Ramos (cell line): ENCODE measurements around the gene LGALS7.

Experiments
- in situ Hi-C: fragments of 300-500 bp; cut with MboI; formaldehyde crosslinking; loops from one replicate; pipeline ENCODE4 v1.14.3; 2022; ENCODE audit warnings: low sequenced_read_pairs; ENCODE audit not compliant: unreplicated experiment

LGALS7 gene

DNA sequence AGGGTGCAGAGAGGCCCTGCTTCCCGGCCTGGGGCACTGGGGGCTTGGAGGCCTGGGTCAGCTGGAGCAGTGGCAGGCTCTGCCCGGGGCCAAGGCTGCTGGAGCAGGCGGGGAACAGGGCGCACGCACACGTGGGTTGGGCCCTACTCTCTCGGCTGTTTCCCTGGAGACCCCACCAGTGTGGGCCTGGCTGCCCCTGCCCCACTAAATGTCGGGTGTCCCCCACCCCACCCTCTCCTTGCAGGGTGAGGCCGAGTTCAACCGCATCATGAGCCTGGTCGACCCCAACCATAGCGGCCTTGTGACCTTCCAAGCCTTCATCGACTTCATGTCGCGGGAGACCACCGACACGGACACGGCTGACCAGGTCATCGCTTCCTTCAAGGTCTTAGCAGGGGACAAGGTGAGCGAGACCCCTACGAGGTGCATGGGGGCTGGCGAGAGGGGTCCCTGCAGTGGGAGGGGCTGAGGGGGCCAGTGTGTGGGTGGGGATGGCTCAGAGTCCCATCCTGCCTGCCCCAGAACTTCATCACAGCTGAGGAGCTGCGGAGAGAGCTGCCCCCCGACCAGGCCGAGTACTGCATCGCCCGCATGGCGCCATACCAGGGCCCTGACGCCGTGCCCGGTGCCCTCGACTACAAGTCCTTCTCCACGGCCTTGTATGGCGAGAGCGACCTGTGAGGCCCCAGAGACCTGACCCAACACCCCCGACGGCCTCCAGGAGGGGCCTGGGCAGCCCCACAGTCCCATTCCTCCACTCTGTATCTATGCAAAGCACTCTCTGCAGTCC is 44.4 kb downstream of the LGALS7 start:
- in situ Hi-C loops, result no loop called here

DNA sequence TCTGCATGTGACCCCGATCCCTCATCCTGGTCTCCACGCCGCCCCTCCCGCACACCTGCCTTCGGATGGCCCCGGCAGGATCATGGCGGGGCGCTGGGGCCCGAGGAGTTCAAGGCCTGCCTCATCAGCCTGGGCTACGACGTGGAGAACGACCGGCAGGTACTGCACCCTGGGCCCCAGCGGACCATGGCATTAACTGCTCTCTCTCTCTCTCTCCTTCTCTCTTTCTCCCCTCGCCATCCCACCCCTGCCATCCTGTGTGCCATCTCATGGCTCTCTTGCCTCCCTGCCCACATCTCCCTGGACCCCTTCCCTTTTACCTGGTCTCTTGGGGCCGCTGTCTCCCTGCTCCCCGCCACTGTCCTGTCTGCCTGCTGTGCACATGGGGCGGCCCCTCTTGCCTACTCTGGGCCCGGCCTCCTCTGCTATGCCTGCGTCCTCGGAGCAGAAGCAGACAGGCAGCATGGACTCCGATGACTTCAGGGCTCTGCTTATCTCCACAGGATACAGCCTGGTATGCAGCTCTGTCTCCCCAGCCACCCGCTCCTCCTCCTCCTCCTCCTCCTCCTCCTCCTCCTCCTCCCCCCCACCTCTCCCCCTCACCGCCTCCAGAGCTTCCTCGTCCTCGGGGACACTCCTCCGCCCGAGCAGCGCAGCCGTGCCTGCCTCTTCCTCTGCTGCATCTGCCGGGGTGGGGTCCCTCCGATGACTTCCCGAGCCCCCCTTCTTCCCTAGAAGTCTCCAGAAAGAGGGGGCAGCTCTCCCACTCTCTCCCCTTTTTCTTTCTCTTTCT is 45.3 kb downstream of the LGALS7 start:
- in situ Hi-C loops, result no loop called here

DNA sequence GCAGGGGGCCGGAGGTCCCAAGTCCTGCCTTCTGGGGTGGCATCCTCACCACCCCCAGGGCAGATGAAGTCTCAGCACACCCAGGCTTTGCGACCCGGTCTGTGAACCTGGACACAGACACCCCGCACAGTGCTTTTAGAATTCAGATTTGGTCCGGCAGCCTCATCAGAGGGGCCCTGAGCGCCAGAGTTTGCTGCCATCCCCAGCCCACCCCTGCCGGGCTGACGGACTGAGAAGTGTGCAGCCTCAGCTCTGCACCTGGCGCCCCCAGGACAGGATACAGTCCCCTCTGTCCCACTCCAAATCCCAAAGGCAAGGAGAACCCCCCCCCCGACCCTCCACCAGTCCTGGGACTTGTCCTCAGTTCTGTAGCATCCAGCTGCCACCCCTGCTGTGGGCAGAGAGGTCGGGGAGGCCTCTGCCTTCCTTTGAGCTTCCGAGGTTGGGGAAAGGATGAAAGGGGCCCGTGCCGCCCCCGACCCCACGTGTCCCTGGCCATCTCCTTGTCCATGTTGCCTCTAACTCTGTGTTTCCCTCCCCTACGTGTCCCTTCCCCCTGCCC is 45.9 kb downstream of the LGALS7 start:
- in situ Hi-C loops, result no loop called here

DNA sequence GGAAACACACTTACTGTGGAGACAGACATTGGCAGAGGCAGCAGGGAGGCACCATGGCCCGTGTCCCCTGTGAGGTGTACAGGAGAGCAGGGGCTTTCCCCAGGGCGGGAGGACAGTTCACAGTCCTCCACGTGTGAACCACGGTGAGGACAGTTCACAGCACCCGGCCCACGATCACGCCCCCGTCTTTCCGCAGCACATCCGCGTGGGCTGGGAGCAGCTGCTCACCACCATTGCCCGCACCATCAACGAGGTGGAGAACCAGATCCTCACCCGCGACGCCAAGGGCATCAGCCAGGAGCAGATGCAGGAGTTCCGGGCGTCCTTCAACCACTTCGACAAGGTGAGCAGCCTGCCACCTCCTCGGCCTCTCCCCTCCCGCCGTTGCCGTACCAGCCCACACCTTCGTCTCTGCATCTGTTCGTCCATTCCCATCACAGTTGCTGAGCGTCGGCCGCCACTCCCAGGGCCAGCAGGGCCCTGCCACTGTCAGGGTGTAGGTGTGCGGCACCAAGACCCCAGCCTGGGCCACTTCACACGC is 46.5 kb downstream of the LGALS7 start:
- in situ Hi-C loops, result no loop called here

DNA sequence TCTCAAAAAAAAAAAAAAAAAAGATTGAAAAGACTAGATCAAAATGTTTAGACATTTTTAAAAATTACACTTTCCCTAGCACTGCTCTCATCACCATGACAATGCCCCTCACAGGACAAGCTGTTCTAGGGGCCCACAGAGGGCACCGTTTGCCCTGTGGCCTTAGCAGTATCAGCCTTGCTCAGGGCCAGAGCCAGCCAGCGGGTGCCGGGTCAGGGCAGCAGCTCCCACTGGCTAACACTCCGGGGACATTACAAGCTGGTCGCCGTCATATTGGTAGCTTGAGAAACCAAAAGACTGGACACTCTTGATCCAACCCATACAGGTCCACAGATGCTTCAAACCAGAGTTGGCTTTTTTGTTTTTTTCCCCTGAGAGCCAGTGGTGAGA is 47.0 kb downstream of the LGALS7 start:
- in situ Hi-C loops, result no loop called here

DNA sequence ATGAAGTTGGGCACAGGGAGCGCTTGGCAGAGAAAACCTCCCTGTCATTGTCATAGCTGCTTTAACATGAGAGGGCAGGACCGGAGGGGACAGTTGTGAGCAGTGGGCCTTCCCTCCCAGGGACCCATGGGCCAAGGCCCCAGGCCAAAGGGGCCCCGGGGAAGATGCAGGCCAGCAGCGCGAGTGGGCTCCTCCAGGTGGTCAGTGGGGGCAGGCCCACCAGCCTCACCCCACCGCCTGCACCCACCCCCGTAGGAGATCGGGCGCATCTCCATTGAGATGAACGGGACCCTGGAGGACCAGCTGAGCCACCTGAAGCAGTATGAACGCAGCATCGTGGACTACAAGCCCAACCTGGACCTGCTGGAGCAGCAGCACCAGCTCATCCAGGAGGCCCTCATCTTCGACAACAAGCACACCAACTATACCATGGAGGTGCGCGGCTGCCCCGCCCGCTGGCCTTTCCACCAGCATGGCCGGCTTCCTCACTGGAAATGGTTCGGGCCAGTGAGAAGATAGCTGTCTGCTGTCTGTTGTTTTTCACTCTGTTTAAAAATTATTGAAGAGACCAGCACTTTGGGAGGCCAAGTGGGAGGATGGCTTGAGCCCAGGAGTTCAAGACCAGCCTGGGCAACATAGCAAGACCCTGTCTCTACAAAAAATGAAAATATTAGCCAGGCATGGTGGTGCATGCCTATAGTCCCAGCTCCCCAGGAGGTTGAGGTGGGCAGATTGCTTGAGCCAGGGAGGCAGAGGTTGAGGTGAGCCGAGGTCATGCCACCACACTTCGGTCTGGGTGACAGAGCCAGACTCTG is 47.6 kb downstream of the LGALS7 start:
- in situ Hi-C loops, result no loop called here

DNA sequence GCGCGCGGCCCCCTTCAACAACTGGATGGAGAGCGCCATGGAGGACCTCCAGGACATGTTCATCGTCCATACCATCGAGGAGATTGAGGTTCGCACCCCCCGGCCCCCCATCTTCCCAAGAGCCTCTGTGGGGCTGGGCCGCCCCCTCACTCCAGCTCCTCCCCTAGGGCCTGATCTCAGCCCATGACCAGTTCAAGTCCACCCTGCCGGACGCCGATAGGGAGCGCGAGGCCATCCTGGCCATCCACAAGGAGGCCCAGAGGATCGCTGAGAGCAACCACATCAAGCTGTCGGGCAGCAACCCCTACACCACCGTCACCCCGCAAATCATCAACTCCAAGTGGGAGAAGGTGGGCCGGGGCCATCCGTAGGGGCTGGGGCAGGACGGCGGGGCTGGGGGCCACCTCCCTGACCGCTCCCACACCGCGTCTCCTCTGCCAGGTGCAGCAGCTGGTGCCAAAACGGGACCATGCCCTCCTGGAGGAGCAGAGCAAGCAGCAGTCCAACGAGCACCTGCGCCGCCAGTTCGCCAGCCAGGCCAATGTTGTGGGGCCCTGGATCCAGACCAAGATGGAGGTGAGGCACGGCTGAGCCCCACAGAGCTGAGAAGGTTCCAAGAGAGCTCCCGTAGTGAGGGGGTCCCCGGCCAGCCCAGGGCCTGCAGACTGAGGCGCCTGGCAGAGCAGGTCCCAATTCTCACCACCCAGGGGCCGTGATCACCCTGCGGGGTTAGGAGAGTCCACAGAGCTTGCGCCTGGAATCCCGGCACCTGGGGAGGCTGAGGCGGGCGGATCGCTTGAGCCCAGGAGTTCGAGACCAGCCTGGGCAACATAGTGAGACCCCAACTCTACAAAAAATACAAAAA is 49.1 kb downstream of the LGALS7 start:
- in situ Hi-C loops, result no loop called here

DNA sequence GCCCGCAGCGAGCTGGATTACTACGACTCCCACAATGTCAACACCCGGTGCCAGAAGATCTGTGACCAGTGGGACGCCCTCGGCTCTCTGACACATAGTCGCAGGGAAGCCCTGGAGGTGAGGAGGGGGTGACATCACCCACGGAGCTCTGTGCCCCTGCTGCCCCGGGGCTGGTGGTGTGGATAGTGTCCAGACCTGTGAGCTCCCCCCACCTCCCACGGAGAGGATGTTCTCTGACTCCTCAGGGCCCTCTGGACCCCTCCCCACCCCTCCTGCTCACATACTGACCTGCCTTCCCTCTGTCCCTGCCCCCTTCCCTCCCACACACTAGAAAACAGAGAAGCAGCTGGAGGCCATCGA is 49.7 kb downstream of the LGALS7 start:
- in situ Hi-C loops, result no loop called here

DNA sequence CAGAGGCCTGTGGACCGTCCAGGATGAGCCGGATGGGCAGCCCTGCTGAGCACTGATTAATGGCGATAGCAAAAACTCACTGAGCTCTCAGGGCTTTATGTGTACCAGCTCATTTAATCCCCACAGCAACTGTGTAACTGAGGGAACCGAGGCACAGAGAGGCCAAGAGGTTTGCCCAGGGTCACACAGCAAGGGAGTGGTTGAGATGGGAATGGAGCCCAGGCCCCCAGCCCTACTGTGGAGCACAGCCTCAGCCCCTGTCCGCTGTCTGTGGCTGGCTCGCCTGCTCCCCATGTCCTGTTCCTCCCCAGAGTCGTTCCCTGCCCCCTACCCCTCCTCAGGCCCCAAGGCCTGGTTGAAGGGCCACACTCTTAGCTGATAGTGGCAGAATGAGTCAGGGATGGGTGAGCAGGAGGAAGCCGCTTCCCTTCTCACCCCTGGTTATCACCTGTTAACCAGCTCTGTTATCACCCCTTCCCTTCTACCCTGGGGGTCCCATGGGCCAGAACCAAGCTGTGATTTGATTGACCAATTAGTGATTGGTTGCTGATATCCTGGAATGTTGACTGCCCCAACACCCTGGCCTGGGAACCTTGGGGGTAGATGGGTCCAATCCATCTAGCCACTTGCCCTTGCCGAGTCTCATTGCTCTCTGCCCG is 50.2 kb downstream of the LGALS7 start:
- in situ Hi-C loops, result no loop called here

DNA sequence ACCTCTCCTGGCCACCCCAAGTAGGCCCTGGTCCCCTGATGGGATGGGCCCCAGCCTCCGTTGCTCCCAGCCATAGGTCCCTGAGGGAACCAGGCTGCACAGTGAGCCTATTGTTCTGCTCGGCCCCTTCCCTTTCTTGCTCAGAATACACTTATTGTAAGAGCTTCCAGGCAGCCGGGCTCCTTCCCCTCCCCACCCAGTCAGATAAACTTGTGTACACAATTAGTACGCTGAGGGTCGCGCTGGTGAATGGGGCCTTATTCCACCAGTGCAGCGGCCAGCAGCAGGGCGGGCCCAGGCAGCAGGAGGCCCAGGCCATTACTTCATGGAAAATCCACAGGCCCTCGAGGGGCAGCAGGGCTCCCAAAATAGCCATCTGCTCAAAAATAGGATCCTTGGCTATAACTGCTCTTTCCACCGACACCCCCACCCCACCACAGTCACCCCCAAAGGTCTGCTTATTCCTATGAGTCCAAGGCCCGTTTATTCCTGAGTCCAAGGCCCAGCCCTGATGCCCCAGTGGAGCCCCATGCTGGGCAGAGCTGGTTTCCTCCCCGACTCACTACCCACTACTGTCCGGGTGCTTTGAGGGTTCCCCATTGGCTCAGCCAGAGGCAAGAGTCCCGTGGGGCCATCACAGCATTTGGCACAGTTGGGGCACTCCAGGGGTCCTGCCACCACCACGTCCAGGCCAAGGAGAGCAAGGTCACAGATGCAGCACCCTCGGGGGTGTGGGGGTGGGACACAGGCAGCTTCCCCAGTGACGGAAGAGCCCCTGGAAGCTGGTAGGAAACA is 51.1 kb downstream of the LGALS7 start:
- in situ Hi-C loops, result no loop called here

DNA sequence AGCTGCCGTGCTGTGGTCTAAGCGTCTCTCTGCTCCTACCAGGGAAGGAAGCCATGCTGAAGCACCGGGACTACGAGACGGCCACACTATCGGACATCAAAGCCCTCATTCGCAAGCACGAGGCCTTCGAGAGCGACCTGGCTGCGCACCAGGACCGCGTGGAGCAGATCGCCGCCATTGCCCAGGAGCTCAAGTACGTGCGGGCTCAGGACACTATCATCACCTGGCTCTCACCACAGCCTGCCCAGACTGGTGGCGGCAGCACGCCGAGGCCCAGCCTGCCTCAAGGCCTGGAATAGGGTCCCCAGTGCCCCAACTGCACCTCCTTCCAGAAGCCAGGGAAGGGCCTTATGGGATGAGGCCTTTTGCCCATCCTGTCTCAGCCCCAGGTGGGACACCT is 51.8 kb downstream of the LGALS7 start:
- in situ Hi-C loops, result no loop called here
